ENCODE results near the gene COMTD1.

DNA sequence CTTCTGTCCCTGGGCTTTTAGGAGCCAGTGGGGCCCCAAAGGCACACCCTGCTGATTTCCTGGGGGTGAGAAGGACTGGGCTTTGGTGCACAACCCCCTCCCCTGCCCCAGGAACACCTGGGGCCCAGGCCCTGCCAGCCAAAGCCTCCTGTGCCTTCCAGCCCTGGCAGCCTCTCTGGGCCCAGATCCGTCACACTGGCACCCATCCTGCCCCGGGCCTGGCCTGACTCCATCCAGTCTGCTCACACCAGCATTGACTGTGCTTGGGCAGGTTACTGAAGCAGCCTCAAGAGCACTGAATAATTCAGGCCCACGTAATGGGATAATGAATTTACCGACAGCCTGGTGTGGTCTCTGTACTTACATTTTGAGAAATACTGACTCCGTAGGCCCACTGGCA is 12.0 kb upstream of the COMTD1 start:
- TF ChIP-seq, protein P1, sequence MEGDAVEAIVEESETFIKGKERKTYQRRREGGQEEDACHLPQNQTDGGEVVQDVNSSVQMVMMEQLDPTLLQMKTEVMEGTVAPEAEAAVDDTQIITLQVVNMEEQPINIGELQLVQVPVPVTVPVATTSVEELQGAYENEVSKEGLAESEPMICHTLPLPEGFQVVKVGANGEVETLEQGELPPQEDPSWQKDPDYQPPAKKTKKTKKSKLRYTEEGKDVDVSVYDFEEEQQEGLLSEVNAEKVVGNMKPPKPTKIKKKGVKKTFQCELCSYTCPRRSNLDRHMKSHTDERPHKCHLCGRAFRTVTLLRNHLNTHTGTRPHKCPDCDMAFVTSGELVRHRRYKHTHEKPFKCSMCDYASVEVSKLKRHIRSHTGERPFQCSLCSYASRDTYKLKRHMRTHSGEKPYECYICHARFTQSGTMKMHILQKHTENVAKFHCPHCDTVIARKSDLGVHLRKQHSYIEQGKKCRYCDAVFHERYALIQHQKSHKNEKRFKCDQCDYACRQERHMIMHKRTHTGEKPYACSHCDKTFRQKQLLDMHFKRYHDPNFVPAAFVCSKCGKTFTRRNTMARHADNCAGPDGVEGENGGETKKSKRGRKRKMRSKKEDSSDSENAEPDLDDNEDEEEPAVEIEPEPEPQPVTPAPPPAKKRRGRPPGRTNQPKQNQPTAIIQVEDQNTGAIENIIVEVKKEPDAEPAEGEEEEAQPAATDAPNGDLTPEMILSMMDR (conservative IDR thresholded peaks at IDR 0.05; ENCODE audit: low read length) = no peak
- no peak for TF ChIP-seq EZH2phosphoT487 (IDR thresholded peaks at IDR 0.05; ENCODE audit: borderline replicate concordance, low read depth, low read length)
